GM23338 (cell line): ENCODE measurements around the gene PPP6R2. TPM values are rescaled to one million over a fixed set of nuclear protein-coding genes. Genes with fewer than 3 reads are reported as not detected.

ENCODE experiments used
- ATAC-seq: fragments of 200-7000 bp; cut with Tn5 transposase; 3 replicates; pipeline ENCODE4 v1.9.1; 2020
- DNase-seq: peaks from one replicate; pipeline ENCODE4 v3.0.0-alpha.2; 2015; ENCODE audit warnings: low spot score
- H2AFZ ChIP-seq: fragments of 200-600 bp; sonication (generic); 2 replicates; pipeline ENCODE4 v1.8.0; 2016; ENCODE audit warnings: antibody characterized with exemption, mild to moderate bottlenecking, moderate library complexity
- H3F3A ChIP-seq: fragments of 200-600 bp; sonication (generic); replicated peaks from 2 replicates; pipeline ENCODE4 v1.8.0; 2017; ENCODE audit warnings: antibody characterized with exemption, mixed run types, low read depth
- H3K27ac ChIP-seq: fragments of 200-600 bp; sonication (generic); 2 replicates; pipeline ENCODE4 v1.6.1; 2016; ENCODE audit warnings: low read depth
- H3K27me3 ChIP-seq: fragments of 200-600 bp; sonication (generic); 2 replicates; pipeline ENCODE4 v1.8.0; 2016; ENCODE audit warnings: mild to moderate bottlenecking, mixed run types, moderate library complexity; ENCODE audit not compliant: insufficient read depth
- H3K36me3 ChIP-seq: fragments of 200-600 bp; sonication (generic); 2 replicates; pipeline ENCODE4 v1.8.0; 2016; ENCODE audit warnings: mild to moderate bottlenecking; ENCODE audit not compliant: insufficient read depth
- H3K4me1 ChIP-seq: fragments of 200-600 bp; sonication (generic); 2 replicates; pipeline ENCODE4 v1.8.0; 2016; ENCODE audit warnings: mild to moderate bottlenecking, moderate library complexity; ENCODE audit not compliant: insufficient read depth
- H3K4me2 ChIP-seq: fragments of 200-600 bp; sonication (generic); 2 replicates; pipeline ENCODE4 v1.7.1; 2017; ENCODE audit warnings: mixed run types
- H3K4me3 ChIP-seq: fragments of 200-600 bp; sonication (generic); 2 replicates; pipeline ENCODE4 v1.6.1; 2016; ENCODE audit warnings: mixed run types
- H3K79me2 ChIP-seq: fragments of 200-600 bp; sonication (generic); replicated peaks from 2 replicates; pipeline ENCODE4 v1.8.0; 2017; ENCODE audit warnings: mild to moderate bottlenecking; ENCODE audit not compliant: insufficient read depth
- H3K9me2 ChIP-seq: fragments of 200-600 bp; sonication (generic); 2 replicates; pipeline ENCODE4 v1.8.0; 2017; ENCODE audit not compliant: insufficient read depth
- H4K20me1 ChIP-seq: fragments of 200-600 bp; sonication (generic); replicated peaks from 2 replicates; pipeline ENCODE4 v1.8.0; 2017; ENCODE audit warnings: mild to moderate bottlenecking; ENCODE audit not compliant: insufficient read depth
- H3K27ac Mint-ChIP-seq: 2 replicates; pipeline ENCODE4 v1.8.0; 2020; ENCODE audit warnings: inconsistent platforms, mild to moderate bottlenecking, moderate library complexity, mixed read lengths
- H3K27me3 Mint-ChIP-seq: 3 replicates; pipeline ENCODE4 v1.8.0; 2022; ENCODE audit warnings: low read depth, mild to moderate bottlenecking, moderate library complexity, mixed read lengths, inconsistent platforms; ENCODE audit not compliant: insufficient read depth, poor library complexity
- H3K36me3 Mint-ChIP-seq: 3 replicates; pipeline ENCODE4 v1.8.0; 2021; ENCODE audit warnings: low read depth, mild to moderate bottlenecking, inconsistent platforms, moderate library complexity, mixed read lengths
- H3K4me1 Mint-ChIP-seq: 3 replicates; pipeline ENCODE4 v1.8.0; 2020; ENCODE audit warnings: mild to moderate bottlenecking, inconsistent platforms, mixed read lengths
- H3K4me3 Mint-ChIP-seq: 3 replicates; pipeline ENCODE4 v1.8.0; 2021; ENCODE audit warnings: moderate library complexity, mild to moderate bottlenecking, inconsistent platforms, mixed read lengths
- H3K9me3 Mint-ChIP-seq: 3 replicates; pipeline ENCODE4 v1.8.0; 2020; ENCODE audit warnings: moderate library complexity, mild to moderate bottlenecking, inconsistent platforms, mixed read lengths
- CREB1 ChIP-seq: fragments of 250-450 bp; sonication (Bioruptor Pico); IDR thresholded peaks from 2 replicates; pipeline ENCODE4 v1.5.0; 2020; ENCODE audit warnings: low read depth, mild to moderate bottlenecking, moderate library complexity
- CTCF ChIP-seq, 2 experiments: fragments of 200-600 bp in 1 of 2; sonication (generic) in 1 of 2; conservative IDR thresholded peaks; 2 replicates each; pipeline versions ENCODE4 v1.5.1 to v1.6.1; 2016 to 2017; ENCODE audit warnings: antibody characterized with exemption in 2 of 2, low read depth in 2 of 2, mild to moderate bottlenecking in 2 of 2, moderate library complexity in 1 of 2
- EZH2 ChIP-seq: fragments of 200-600 bp; sonication (generic); IDR thresholded peaks from one replicate; pipeline ENCODE4 v1.8.0; 2017; ENCODE audit warnings: antibody characterized with exemption, mild to moderate bottlenecking, low read depth; ENCODE audit not compliant: unreplicated experiment
- EZH2phosphoT487 ChIP-seq: fragments of 200-600 bp; sonication (generic); IDR thresholded peaks from one replicate; pipeline ENCODE4 v1.8.1; 2018; ENCODE audit warnings: antibody characterized with exemption; ENCODE audit not compliant: unreplicated experiment
- POLR2AphosphoS5 ChIP-seq: IDR thresholded peaks from 2 replicates; pipeline ENCODE4 v1.6.1; 2016; ENCODE audit warnings: antibody characterized with exemption, low read depth
- STAT1 ChIP-seq: IDR thresholded peaks from one replicate; pipeline ENCODE4 v1.6.1; 2016; ENCODE audit warnings: antibody characterized with exemption; ENCODE audit not compliant: unreplicated experiment
- ZNF114 ChIP-seq: fragments of 250-450 bp; sonication (Bioruptor Pico); IDR thresholded peaks from 2 replicates; pipeline ENCODE4 v1.5.0; 2020; ENCODE audit warnings: mild to moderate bottlenecking, moderate library complexity
- ZNF331 ChIP-seq: fragments of 250-450 bp; sonication (Bioruptor Pico); IDR thresholded peaks from 2 replicates; pipeline ENCODE4 v1.5.0; 2020; ENCODE audit warnings: low read depth, mild to moderate bottlenecking, moderate library complexity
- ZNF462 ChIP-seq: fragments of 250-450 bp; sonication (Bioruptor Pico); IDR thresholded peaks from 2 replicates; pipeline ENCODE4 v1.5.0; 2020; ENCODE audit warnings: mild to moderate bottlenecking, moderate library complexity
- polyA plus RNA-seq: library from polyadenylated mRNA; unstranded; fragments of >200 nt; fragmentation: Nextera tagmentation; extraction: Ambion mirVana; gene quantifications from 2 replicates; pipeline ENCODE4 v1.2.1, GENCODE V29; 2016
- total RNA-seq: library from RNA; depleted of rRNA; stranded (reverse); fragments of >200 nt; shearing (Covaris generic); gene quantifications from 2 replicates; pipeline ENCODE4 v1.2.3, GENCODE V29; 2014

The PPP6R2 gene
- total and polyA plus RNA-seq, 2 experiments from 2014 or later: 11.9 to 45.8 TPM

- Histone ChIP-seq H3K4me3 (peak within 1 kb of the TSS; percentile 79), H3K36me3 (no peaks in the 10 kb centered on the region), H2AFZ (peak within 1 kb of the TSS; percentile 99), H3K4me2 (peak within 1 kb of the TSS; percentile 87), H3F3A (no peaks in the 10 kb centered on the region), H3K9me2 (no peaks in the 10 kb centered on the region), H3K4me1 (no peaks in the 10 kb centered on the region), H3K27ac (no peak within 1 kb of the TSS), H4K20me1 (no peaks in the 10 kb centered on the region), H3K79me2 (no peaks in the 10 kb centered on the region), H3K27me3 (peaks cover 23% of the 10 kb centered on the region)
- H3K9me3 Mint-ChIP-seq: no peaks in the 10 kb centered on the region; the same call in 2 of the 3 replicates
- H3K27ac Mint-ChIP-seq: no peak within 1 kb of the TSS
- H3K27me3 Mint-ChIP-seq: peaks cover 33% of the 10 kb centered on the region
- H3K36me3 Mint-ChIP-seq: 0 out of 3 replicates have a peak, but pooled peaks cover 3% of the 10 kb centered on the region
- no peak for TF ChIP-seq ZNF114 (CRISPR knock-in tag)
- 0 out of 2 replicates have a peak, but pooled peaks have one; percentile 5 for TF ChIP-seq CREB1
- TF ChIP-seq POLR2AphosphoS5: 0 out of 2 replicates have a peak, but pooled peaks have one; percentile 1
- H3K4me3 Mint-ChIP-seq: peak within 1 kb of the TSS; percentile 79
- H3K4me1 Mint-ChIP-seq: peaks cover 9% of the 10 kb centered on the region; the same call in 2 of the 3 replicates
- peak; percentile 87 for DNase-seq
- ATAC-seq: peak; percentile 68
Observed at GRCh38 chr22:50481440-50482106, 138.4 kb downstream of the PPP6R2 start, which contains the start of gene ADM2. Gene ADM2, plus strand, starts transcription at chr22:50481543. Its CDS starts 305 bp downstream, at chr22:50481848.

- Histone ChIP-seq H3K9me2 (no peaks in the 10 kb centered on the region), H2AFZ (peak overlapping the region; percentile 86), H3K4me3 (peak overlapping the region; percentile 79), H3K4me1 (no peaks in the 10 kb centered on the region), H3K79me2 (no peaks in the 10 kb centered on the region), H3K27ac (no peak overlapping the region), H3K4me2 (peak overlapping the region; percentile 87), H3K27me3 (peaks cover 23% of the 10 kb centered on the region), H3F3A (no peaks in the 10 kb centered on the region), H4K20me1 (no peaks in the 10 kb centered on the region), H3K36me3 (no peaks in the 10 kb centered on the region)
- H3K9me3 Mint-ChIP-seq: no peaks in the 10 kb centered on the region; the same call in 2 of the 3 replicates
- H3K27me3 Mint-ChIP-seq: peaks cover 27% of the 10 kb centered on the region
- H3K27ac Mint-ChIP-seq: no peak overlapping the region
- peak; percentile 61 for DNase-seq
- peaks cover 3% of the 10 kb centered on the region; the same call in 2 of the 3 replicates for H3K4me1 Mint-ChIP-seq
- peak; percentile 51 for ATAC-seq
- peak overlapping the region; percentile 79 for H3K4me3 Mint-ChIP-seq
- 0 out of 3 replicates have a peak, but pooled peaks cover 3% of the 10 kb centered on the region for H3K36me3 Mint-ChIP-seq
- no peak for TF ChIP-seq EZH2
- TF ChIP-seq ZNF331 (CRISPR knock-in tag): no peak
- TF ChIP-seq STAT1: no peak
- no peak for TF ChIP-seq CREB1
- no peak for TF ChIP-seq ZNF114 (CRISPR knock-in tag)
- no peak for TF ChIP-seq EZH2phosphoT487
- no peak for TF ChIP-seq CTCF (conservative IDR thresholded peaks at IDR 0.05; ENCODE audit: low read depth in 2 of 2)
- TF ChIP-seq ZNF462 (CRISPR knock-in tag): no peak
Observed at GRCh38 chr22:50482107-50483074, 139.3 kb downstream of the PPP6R2 start.
